Caco-2 (cell line): ENCODE results near the gene TRAPPC11. TPM values are rescaled to one million over a fixed set of nuclear protein-coding genes. Genes with fewer than 3 reads are reported as not detected.

Experiments used
- BruUV-seq: library from RNA; stranded (reverse); fragments of 400-500 nt; replicated peaks from 2 replicates; lab custom pipeline; 2021; lab: Mats Ljungman, UMichigan
- CTCF ChIA-PET: fragments of 300-600 bp; sonication (Branson Sonifier 250); formaldehyde crosslinking; loops from one replicate; lab custom pipeline; 2022; ENCODE audit warnings: antibody characterized with exemption; lab: Charles Lee
- POLR2A ChIA-PET: fragments of 300-600 bp; sonication (Branson Sonifier 250); formaldehyde crosslinking; loops from one replicate; lab custom pipeline; 2022; ENCODE audit warnings: antibody characterized with exemption; lab: Charles Lee
- DNase-seq, 2 experiments: peaks; one replicate each; pipeline versions ENCODE4 v3.0.0 to v3.0.0-alpha.2; 2020 to 2022
- H3K27me3 ChIP-seq: replicated peaks from 2 replicates; pipeline ENCODE4 v1.6.0; 2011; ENCODE audit warnings: low read length; ENCODE audit not compliant: control insufficient read depth, insufficient read depth
- H3K36me3 ChIP-seq: 2 replicates; pipeline ENCODE4 v1.5.1; 2011; ENCODE audit warnings: low read length; ENCODE audit not compliant: control insufficient read depth, insufficient read depth
- H3K4me1 ChIP-seq: fragments of 250-450 bp; sonication (Bioruptor Pico); 2 replicates; pipeline ENCODE4 v1.5.1; 2020; ENCODE audit warnings: mild to moderate bottlenecking
- H3K4me3 ChIP-seq: 2 replicates; pipeline ENCODE4 v1.5.1; 2011; ENCODE audit warnings: low read depth, mild to moderate bottlenecking, control low read depth, low read length
- H3K9me3 ChIP-seq: fragments of 250-450 bp; sonication (Bioruptor Pico); 2 replicates; pipeline ENCODE4 v1.5.1; 2020; ENCODE audit warnings: mild to moderate bottlenecking, moderate library complexity
- H3K27ac Mint-ChIP-seq: one replicate; pipeline ENCODE4 v1.8.0; 2022; ENCODE audit warnings: mixed read lengths; ENCODE audit not compliant: unreplicated experiment
- H3K27me3 Mint-ChIP-seq: one replicate; pipeline ENCODE4 v1.8.0; 2022; ENCODE audit warnings: mixed read lengths; ENCODE audit not compliant: insufficient read depth, unreplicated experiment
- H3K36me3 Mint-ChIP-seq: one replicate; pipeline ENCODE4 v1.8.0; 2022; ENCODE audit warnings: mild to moderate bottlenecking, mixed read lengths; ENCODE audit not compliant: insufficient read depth, unreplicated experiment
- H3K4me1 Mint-ChIP-seq: one replicate; pipeline ENCODE4 v1.8.0; 2022; ENCODE audit warnings: low read depth, mixed read lengths; ENCODE audit not compliant: unreplicated experiment
- H3K4me3 Mint-ChIP-seq: one replicate; pipeline ENCODE4 v1.8.0; 2022; ENCODE audit warnings: mild to moderate bottlenecking, moderate library complexity, mixed read lengths; ENCODE audit not compliant: unreplicated experiment
- H3K9me3 Mint-ChIP-seq: one replicate; pipeline ENCODE4 v1.8.0; 2022; ENCODE audit warnings: mixed read lengths; ENCODE audit not compliant: unreplicated experiment
- intact Hi-C: fragments of 100-400 bp; cut with micrococcal nuclease; formaldehyde crosslinking; loops from one replicate; pipeline ENCODE4 v1.10.0; 2022; ENCODE audit not compliant: unreplicated experiment
- total RNA-seq: library from RNA; stranded (reverse); gene quantifications from 2 replicates; pipeline ENCODE4 v1.2.3, GENCODE V29; 2022
- TF ChIP-seq, protein P1 (sequence below), 2 experiments: fragments of 200-600 bp in 1 of 2; IDR thresholded peaks; 1 replicate in 1 of 2; 2 replicates in 1 of 2; pipeline versions ENCODE4 v1.5.1 to v1.8.0; 2011 to 2022; ENCODE audit warnings: antibody characterized with exemption in 1 of 2, control low read depth in 1 of 2, inconsistent platforms in 1 of 2, low read depth in 1 of 2, low read length in 1 of 2, mild to moderate bottlenecking in 1 of 2, moderate library complexity in 1 of 2; ENCODE audit not compliant: insufficient read depth in 1 of 2, severe bottlenecking in 1 of 2, unreplicated experiment in 1 of 2

TRAPPC11 gene
- total RNA-seq, 1 experiment from 2014 or later = 25.7 TPM

GRCh38 chr4:183732296-183732695, 73.2 kb downstream of the TRAPPC11 start:
- no peak overlapping the region for H3K4me3 Mint-ChIP-seq
- H3K27me3 Mint-ChIP-seq = no peaks in the 10 kb centered on the region
- POLR2A ChIA-PET = no interaction called here
- no peaks in the 10 kb centered on the region for H3K4me1 Mint-ChIP-seq
- H3K36me3 ChIP-seq = no peaks in the 10 kb centered on the region
- H3K9me3 ChIP-seq = no peaks in the 10 kb centered on the region
- no peaks in the 10 kb centered on the region for H3K9me3 Mint-ChIP-seq
- H3K4me1 ChIP-seq = no peaks in the 10 kb centered on the region
- CTCF ChIA-PET = no interaction called here
- no TSS peak for BruUV-seq
- DNase-seq = no peak
- intact Hi-C loops = no loop called here
- TF ChIP-seq, protein P1, sequence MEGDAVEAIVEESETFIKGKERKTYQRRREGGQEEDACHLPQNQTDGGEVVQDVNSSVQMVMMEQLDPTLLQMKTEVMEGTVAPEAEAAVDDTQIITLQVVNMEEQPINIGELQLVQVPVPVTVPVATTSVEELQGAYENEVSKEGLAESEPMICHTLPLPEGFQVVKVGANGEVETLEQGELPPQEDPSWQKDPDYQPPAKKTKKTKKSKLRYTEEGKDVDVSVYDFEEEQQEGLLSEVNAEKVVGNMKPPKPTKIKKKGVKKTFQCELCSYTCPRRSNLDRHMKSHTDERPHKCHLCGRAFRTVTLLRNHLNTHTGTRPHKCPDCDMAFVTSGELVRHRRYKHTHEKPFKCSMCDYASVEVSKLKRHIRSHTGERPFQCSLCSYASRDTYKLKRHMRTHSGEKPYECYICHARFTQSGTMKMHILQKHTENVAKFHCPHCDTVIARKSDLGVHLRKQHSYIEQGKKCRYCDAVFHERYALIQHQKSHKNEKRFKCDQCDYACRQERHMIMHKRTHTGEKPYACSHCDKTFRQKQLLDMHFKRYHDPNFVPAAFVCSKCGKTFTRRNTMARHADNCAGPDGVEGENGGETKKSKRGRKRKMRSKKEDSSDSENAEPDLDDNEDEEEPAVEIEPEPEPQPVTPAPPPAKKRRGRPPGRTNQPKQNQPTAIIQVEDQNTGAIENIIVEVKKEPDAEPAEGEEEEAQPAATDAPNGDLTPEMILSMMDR (IDR thresholded peaks at IDR 0.05; ENCODE audit: insufficient read depth in 1 of 2, low read depth in 1 of 2, low read length in 1 of 2, severe bottlenecking in 1 of 2, unreplicated experiment in 1 of 2) = no peak
- no peaks in the 10 kb centered on the region for H3K27me3 ChIP-seq
- H3K27ac Mint-ChIP-seq = no peak overlapping the region
- no peaks in the 10 kb centered on the region for H3K36me3 Mint-ChIP-seq
- no peak overlapping the region for H3K4me3 ChIP-seq

DNA sequence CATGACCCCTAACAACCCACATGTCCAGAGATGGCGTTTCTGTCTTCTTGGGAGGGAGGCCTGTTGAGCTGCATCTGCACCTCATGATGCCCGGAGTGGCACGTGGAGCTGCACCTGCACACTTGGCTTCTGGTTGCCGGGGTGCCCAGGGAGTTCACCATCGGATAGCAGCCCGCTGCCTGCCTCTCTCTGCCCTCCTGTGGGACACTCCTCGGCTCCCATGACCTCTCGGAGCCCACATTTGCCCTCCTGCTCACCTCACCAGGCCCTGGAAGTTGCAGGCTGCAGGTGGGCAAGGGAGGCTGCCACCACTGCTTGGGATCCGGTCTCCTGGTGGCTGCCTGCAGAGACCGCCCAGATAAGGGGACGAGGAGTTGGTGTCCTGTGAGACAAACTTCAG, 74.1 kb downstream of the TRAPPC11 start:
- ChIA-PET POLR2A (no interaction called here), CTCF (no interaction called here)
- no peaks in the 10 kb centered on the region for H3K4me1 Mint-ChIP-seq
- H3K36me3 Mint-ChIP-seq = no peaks in the 10 kb centered on the region
- TF ChIP-seq, protein P1 (IDR thresholded peaks at IDR 0.05; ENCODE audit: insufficient read depth in 1 of 2, low read depth in 1 of 2, low read length in 1 of 2, severe bottlenecking in 1 of 2, unreplicated experiment in 1 of 2) = no peak
- Histone ChIP-seq H3K4me3 (no peak overlapping the region), H3K36me3 (no peaks in the 10 kb centered on the region), H3K27me3 (no peaks in the 10 kb centered on the region), H3K9me3 (no peaks in the 10 kb centered on the region), H3K4me1 (no peaks in the 10 kb centered on the region)
- no peaks in the 10 kb centered on the region for H3K9me3 Mint-ChIP-seq
- H3K4me3 Mint-ChIP-seq = no peak overlapping the region
- H3K27me3 Mint-ChIP-seq = no peaks in the 10 kb centered on the region
- BruUV-seq = no TSS peak
- intact Hi-C loops = no loop called here
- DNase-seq = no peak
- no peak overlapping the region for H3K27ac Mint-ChIP-seq

GRCh38 chr4:183738081-183738673, 79.1 kb downstream of the TRAPPC11 start:
- DNase-seq = no peak
- intact Hi-C loops = no loop called here
- Histone ChIP-seq H3K27me3 (no peaks in the 10 kb centered on the region), H3K36me3 (no peaks in the 10 kb centered on the region), H3K4me1 (no peaks in the 10 kb centered on the region), H3K4me3 (no peak overlapping the region), H3K9me3 (no peaks in the 10 kb centered on the region)
- TF ChIP-seq, protein P1 (IDR thresholded peaks at IDR 0.05; ENCODE audit: insufficient read depth in 1 of 2, low read depth in 1 of 2, low read length in 1 of 2, severe bottlenecking in 1 of 2, unreplicated experiment in 1 of 2) = no peak
- H3K27ac Mint-ChIP-seq = no peak overlapping the region
- CTCF ChIA-PET = no interaction called here
- H3K27me3 Mint-ChIP-seq = no peaks in the 10 kb centered on the region
- H3K4me3 Mint-ChIP-seq = no peak overlapping the region
- BruUV-seq = no TSS peak
- no peaks in the 10 kb centered on the region for H3K4me1 Mint-ChIP-seq
- POLR2A ChIA-PET = no interaction called here
- no peaks in the 10 kb centered on the region for H3K9me3 Mint-ChIP-seq
- H3K36me3 Mint-ChIP-seq = no peaks in the 10 kb centered on the region
